Stimulated activated naive CD8-positive, alpha-beta T cell treated with anti-CD3 and anti-CD28 coated beads, Interleukin-15, amount 100 ng/mL, for 72 hours (primary cell): ENCODE data around the gene HSD17B8.
A peak's percentile ranks its signal among the peaks of the same experiment; 100 is the strongest.

ENCODE experiments used
- ATAC-seq: fragments of 150-1000 bp; cut with Tn5 transposase; 2 replicates; pipeline ENCODE4 v1.10.0; 2021; ENCODE audit warnings: mild to moderate bottlenecking, moderate library complexity
- DNase-seq, 2 donors: peaks; one replicate each; pipeline ENCODE4 v3.0.0; 2021 to 2022
- H3K27ac Mint-ChIP-seq, 2 donors: one replicate each; pipeline ENCODE4 v1.8.0; 2022; ENCODE audit warnings: mild to moderate bottlenecking in 2 of 2, mixed read lengths in 2 of 2, moderate library complexity in 2 of 2
- H3K27me3 Mint-ChIP-seq: one replicate; pipeline ENCODE4 v1.8.0; 2022; ENCODE audit warnings: mixed read lengths
- H3K4me1 Mint-ChIP-seq: one replicate; pipeline ENCODE4 v1.8.0; 2022; ENCODE audit warnings: mild to moderate bottlenecking, mixed read lengths
- H3K4me3 Mint-ChIP-seq, 2 donors: one replicate each; pipeline ENCODE4 v1.8.0; 2022; ENCODE audit warnings: mild to moderate bottlenecking in 2 of 2, mixed read lengths in 2 of 2, moderate library complexity in 1 of 2
- H3K9me3 Mint-ChIP-seq, 2 donors: one replicate each; pipeline ENCODE4 v1.8.0; 2022; ENCODE audit warnings: mixed read lengths in 2 of 2

Gene HSD17B8

GRCh38 chr6:33195304-33196165, 8.9 kb upstream of the HSD17B8 start:
- DNase-seq (no peak), ATAC-seq (no peak)
- H3K4me1 Mint-ChIP-seq = peaks cover 60% of the 10 kb centered on the region
- no peak overlapping the region for H3K27ac Mint-ChIP-seq
- H3K4me3 Mint-ChIP-seq = no peak overlapping the region
- H3K27me3 Mint-ChIP-seq = peaks cover 17% of the 10 kb centered on the region
- H3K9me3 Mint-ChIP-seq = no peaks in the 10 kb centered on the region

- ATAC-seq (peak; percentile 60), DNase-seq (peak; percentile 50 to 52)
- peak overlapping the region in 1 of 2 donors; percentile 19 for H3K4me3 Mint-ChIP-seq
These were observed 6.9 kb upstream of the HSD17B8 start for GRCh38 chr6:33197431-33198048.

GRCh38 chr6:33198159-33198852, 6.1 kb upstream of the HSD17B8 start:
- DNase-seq (no peak), ATAC-seq (no peak)
- no peaks in the 10 kb centered on the region for H3K9me3 Mint-ChIP-seq
- peaks cover 70% of the 10 kb centered on the region for H3K4me1 Mint-ChIP-seq
- H3K27ac Mint-ChIP-seq = peak overlapping the region; percentile 80 to 85
- H3K27me3 Mint-ChIP-seq = no peaks in the 10 kb centered on the region
- H3K4me3 Mint-ChIP-seq = peak overlapping the region; percentile 98

More at GRCh38 chr6:33197431-33198048, 6.9 kb upstream of the HSD17B8 start:
- Mint-ChIP-seq H3K9me3 (no peaks in the 10 kb centered on the region), H3K4me1 (peaks cover 70% of the 10 kb centered on the region), H3K27ac (no peak overlapping the region), H3K27me3 (no peaks in the 10 kb centered on the region)

GRCh38 chr6:33198853-33199436, 5.5 kb upstream of the HSD17B8 start:
- Mint-ChIP-seq H3K4me1 (peaks cover 70% of the 10 kb centered on the region), H3K27ac (peak overlapping the region; percentile 85 to 93), H3K27me3 (no peaks in the 10 kb centered on the region), H3K4me3 (peak overlapping the region; percentile 98), H3K9me3 (no peaks in the 10 kb centered on the region)
- ATAC-seq = no peak
- DNase-seq = no peak

GRCh38 chr6:33199687-33200218, 4.7 kb upstream of the HSD17B8 start:
- peak in 1 of 2 donors; percentile 77 for DNase-seq

GRCh38 chr6:33200219-33201146, 4.0 kb upstream of the HSD17B8 start, which contains the start of the genes RXRB and SLC39A7:
Gene RXRB (minus strand): TSS chr6:33200665. CDS start chr6:33200476, 189 bp downstream.
Gene SLC39A7 (plus strand): TSS chr6:33200867. CDS start chr6:33201246, 379 bp downstream.
- DNase-seq (peak; percentile 95 to 98), ATAC-seq (peak; percentile 59)
- Mint-ChIP-seq H3K9me3 (no peaks in the 10 kb centered on the region), H3K4me3 (peak within 1 kb of the TSS; percentile 98), H3K4me1 (peaks cover 80% of the 10 kb centered on the region), H3K27me3 (no peaks in the 10 kb centered on the region), H3K27ac (peak within 1 kb of the TSS; percentile 99 to 100)

More at GRCh38 chr6:33199687-33200218, 4.7 kb upstream of the HSD17B8 start:
- Mint-ChIP-seq H3K27ac (peak overlapping the region; percentile 93), H3K9me3 (no peaks in the 10 kb centered on the region), H3K27me3 (no peaks in the 10 kb centered on the region), H3K4me1 (peaks cover 72% of the 10 kb centered on the region), H3K4me3 (peak overlapping the region; percentile 98)
- ATAC-seq = peak; percentile 60

GRCh38 chr6:33201147-33201545, 3.3 kb upstream of the HSD17B8 start:
- Mint-ChIP-seq H3K27ac (peak overlapping the region; percentile 99 to 100), H3K9me3 (no peaks in the 10 kb centered on the region), H3K4me3 (peak overlapping the region; percentile 98), H3K27me3 (no peaks in the 10 kb centered on the region), H3K4me1 (peaks cover 85% of the 10 kb centered on the region)
- DNase-seq = no peak
- no peak for ATAC-seq

GRCh38 chr6:33201935-33202334, 2.5 kb upstream of the HSD17B8 start:
- ATAC-seq (no peak), DNase-seq (no peak)
- H3K9me3 Mint-ChIP-seq = no peaks in the 10 kb centered on the region
- peak overlapping the region; percentile 98 for H3K4me3 Mint-ChIP-seq
- peak overlapping the region in 1 of 2 donors; percentile 49 for H3K27ac Mint-ChIP-seq
- H3K27me3 Mint-ChIP-seq = no peaks in the 10 kb centered on the region
- peaks cover 86% of the 10 kb centered on the region for H3K4me1 Mint-ChIP-seq

- ATAC-seq (no peak), DNase-seq (no peak)
- H3K4me3 Mint-ChIP-seq = peak overlapping the region; percentile 98
- H3K9me3 Mint-ChIP-seq = no peaks in the 10 kb centered on the region
- no peaks in the 10 kb centered on the region for H3K27me3 Mint-ChIP-seq
- peaks cover 86% of the 10 kb centered on the region for H3K4me1 Mint-ChIP-seq
- no peak overlapping the region for H3K27ac Mint-ChIP-seq
These were observed 1.7 kb upstream of the HSD17B8 start for GRCh38 chr6:33202799-33203198.

- H3K4me3 Mint-ChIP-seq = peak overlapping the region; percentile 90 to 98
- H3K4me1 Mint-ChIP-seq = peaks cover 80% of the 10 kb centered on the region
- no peak for ATAC-seq
- peak overlapping the region; percentile 73 to 95 for H3K27ac Mint-ChIP-seq
- no peaks in the 10 kb centered on the region for H3K9me3 Mint-ChIP-seq
- H3K27me3 Mint-ChIP-seq = no peaks in the 10 kb centered on the region
- no peak for DNase-seq
These were observed 851 bp upstream of the HSD17B8 start for GRCh38 chr6:33203443-33204164.

- Mint-ChIP-seq H3K27ac (peak overlapping the region; percentile 24 to 95), H3K27me3 (no peaks in the 10 kb centered on the region), H3K4me3 (peak overlapping the region; percentile 87 to 90), H3K4me1 (peaks cover 80% of the 10 kb centered on the region), H3K9me3 (no peaks in the 10 kb centered on the region)
- DNase-seq (no peak), ATAC-seq (no peak)
These were observed 365 bp upstream of the HSD17B8 start for GRCh38 chr6:33204165-33204414.

- DNase-seq (peak; percentile 68 to 83), ATAC-seq (peak; percentile 78)
- H3K4me1 Mint-ChIP-seq = peaks cover 89% of the 10 kb centered on the region
- H3K27ac Mint-ChIP-seq = peak overlapping the region; percentile 95
- H3K27me3 Mint-ChIP-seq = no peaks in the 10 kb centered on the region
- H3K4me3 Mint-ChIP-seq = peak overlapping the region; percentile 87 to 90
- no peaks in the 10 kb centered on the region for H3K9me3 Mint-ChIP-seq
These were observed 954 bp downstream of the HSD17B8 start for GRCh38 chr6:33205191-33206026.
